DMS153 treated with DMSO at 0.1 percent for 48 hours (cell line): ENCODE data around the gene ZEB1.

Source experiments
- DNase-seq: peaks from one replicate; lab custom pipeline; 2025; ENCODE audit not compliant: unreplicated experiment; lab: John Stamatoyannopoulos, UW

The ZEB1 gene

GRCh38 chr10:31578951-31579350 lies 259.9 kb downstream of the ZEB1 start:
- no peak for DNase-seq
